ENCODE measurements around the gene INTS2.

INTS2 gene

GRCh38 chr17:61869138-61869537, 58.6 kb downstream of the INTS2 start:
- TF ChIP-seq CTCF (IDR thresholded peaks at IDR 0.05): no peak

- no peak for TF ChIP-seq CTCF (IDR thresholded peaks at IDR 0.05)
These were observed 59.7 kb downstream of the INTS2 start for GRCh38 chr17:61868074-61868473.

- no peak for TF ChIP-seq CTCF (IDR thresholded peaks at IDR 0.05)
These were observed 60.7 kb downstream of the INTS2 start for GRCh38 chr17:61867033-61867432.

- TF ChIP-seq CTCF (IDR thresholded peaks at IDR 0.05): no peak
These were observed 64.0 kb downstream of the INTS2 start for GRCh38 chr17:61863801-61864126.

- TF ChIP-seq CTCF (IDR thresholded peaks at IDR 0.05): no peak
These were observed 64.6 kb downstream of the INTS2 start, which contains the start of gene BRIP1 for GRCh38 chr17:61862975-61863800. BRIP1 (minus strand) TSS chr17:61863528; CDS start chr17:61861539, 1,989 bp downstream.

- TF ChIP-seq CTCF (IDR thresholded peaks at IDR 0.05): no peak
These were observed 65.6 kb downstream of the INTS2 start for GRCh38 chr17:61862105-61862574.

GRCh38 chr17:61856035-61856434, 71.7 kb downstream of the INTS2 start:
- no peak for TF ChIP-seq CTCF (IDR thresholded peaks at IDR 0.05)
